Measurements from ENCODE around the gene MCC.
A peak's percentile ranks its signal among the peaks of the same experiment; 100 is the strongest.
"Not testable (repeated sequence)": the region's sequence is repeated elsewhere in the genome, so short reads cannot be mapped to it uniquely, and the experiment has no call there.

The MCC gene

GRCh38 chr5:113084402-113085083 lies 403.7 kb downstream of the MCC start:
- DNase-seq: no peak
- Mint-ChIP-seq H3K27me3 (ENCODE audit: low read depth, poor library complexity) (no peaks in the 10 kb centered on the region), H3K4me3 (no peak overlapping the region), H3K9me3 (peaks cover 7% of the 10 kb centered on the region), H3K36me3 (ENCODE audit: low read depth) (peaks cover 39% of the 10 kb centered on the region), H3K4me1 (peaks cover 56% of the 10 kb centered on the region), H3K27ac (no peak overlapping the region)
- no peak for TF ChIP-seq CTCF (IDR thresholded peaks at IDR 0.05)

GRCh38 chr5:113083481-113083880 lies 404.8 kb downstream of the MCC start:
- H3K27ac Mint-ChIP-seq: no peak overlapping the region
- H3K27me3 Mint-ChIP-seq (ENCODE audit: low read depth, poor library complexity): no peaks in the 10 kb centered on the region

DNA sequence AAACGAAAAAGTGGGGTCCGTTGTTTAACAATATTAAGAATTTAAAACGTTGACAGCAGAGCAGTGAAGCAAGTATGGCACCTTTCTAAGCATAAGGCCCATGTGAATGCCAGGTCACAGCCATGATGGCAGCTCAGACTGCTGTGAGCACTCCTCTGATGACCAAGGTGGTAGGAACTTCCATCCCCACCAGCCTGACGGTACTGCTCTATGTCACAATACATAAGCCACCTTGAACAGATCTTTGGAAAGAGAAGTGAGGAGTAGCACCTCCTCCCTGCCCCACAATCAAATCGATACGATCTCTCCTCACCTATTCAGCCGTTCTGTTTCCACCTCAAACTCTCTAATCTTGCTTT lies 405.7 kb downstream of the MCC start:
- TF ChIP-seq CTCF (IDR thresholded peaks at IDR 0.05): no peak
- H3K9me3 Mint-ChIP-seq: peaks cover 25% of the 10 kb centered on the region
- H3K4me1 Mint-ChIP-seq: peaks cover 45% of the 10 kb centered on the region
- H3K36me3 Mint-ChIP-seq (ENCODE audit: low read depth): peaks cover 59% of the 10 kb centered on the region
- H3K27me3 Mint-ChIP-seq (ENCODE audit: low read depth, poor library complexity): no peaks in the 10 kb centered on the region
- DNase-seq: no peak
- H3K4me3 Mint-ChIP-seq: no peak overlapping the region
- H3K27ac Mint-ChIP-seq: no peak overlapping the region

More at GRCh38 chr5:113083481-113083880, 404.8 kb downstream of the MCC start:
- DNase-seq: no peak
- peaks cover 17% of the 10 kb centered on the region for H3K9me3 Mint-ChIP-seq
- peaks cover 50% of the 10 kb centered on the region for H3K36me3 Mint-ChIP-seq (ENCODE audit: low read depth)
- TF ChIP-seq CTCF (IDR thresholded peaks at IDR 0.05): no peak
- H3K4me3 Mint-ChIP-seq: no peak overlapping the region
- peaks cover 54% of the 10 kb centered on the region for H3K4me1 Mint-ChIP-seq

GRCh38 chr5:113081881-113082546 lies 406.2 kb downstream of the MCC start:
- peaks cover 64% of the 10 kb centered on the region for H3K36me3 Mint-ChIP-seq (ENCODE audit: low read depth)
- H3K27me3 Mint-ChIP-seq (ENCODE audit: low read depth, poor library complexity): no peaks in the 10 kb centered on the region
- no peak for DNase-seq
- H3K4me1 Mint-ChIP-seq: peaks cover 45% of the 10 kb centered on the region
- peaks cover 31% of the 10 kb centered on the region for H3K9me3 Mint-ChIP-seq
- TF ChIP-seq CTCF (IDR thresholded peaks at IDR 0.05): no peak
- H3K27ac Mint-ChIP-seq: peak overlapping the region; percentile 68
- no peak overlapping the region for H3K4me3 Mint-ChIP-seq

DNA sequence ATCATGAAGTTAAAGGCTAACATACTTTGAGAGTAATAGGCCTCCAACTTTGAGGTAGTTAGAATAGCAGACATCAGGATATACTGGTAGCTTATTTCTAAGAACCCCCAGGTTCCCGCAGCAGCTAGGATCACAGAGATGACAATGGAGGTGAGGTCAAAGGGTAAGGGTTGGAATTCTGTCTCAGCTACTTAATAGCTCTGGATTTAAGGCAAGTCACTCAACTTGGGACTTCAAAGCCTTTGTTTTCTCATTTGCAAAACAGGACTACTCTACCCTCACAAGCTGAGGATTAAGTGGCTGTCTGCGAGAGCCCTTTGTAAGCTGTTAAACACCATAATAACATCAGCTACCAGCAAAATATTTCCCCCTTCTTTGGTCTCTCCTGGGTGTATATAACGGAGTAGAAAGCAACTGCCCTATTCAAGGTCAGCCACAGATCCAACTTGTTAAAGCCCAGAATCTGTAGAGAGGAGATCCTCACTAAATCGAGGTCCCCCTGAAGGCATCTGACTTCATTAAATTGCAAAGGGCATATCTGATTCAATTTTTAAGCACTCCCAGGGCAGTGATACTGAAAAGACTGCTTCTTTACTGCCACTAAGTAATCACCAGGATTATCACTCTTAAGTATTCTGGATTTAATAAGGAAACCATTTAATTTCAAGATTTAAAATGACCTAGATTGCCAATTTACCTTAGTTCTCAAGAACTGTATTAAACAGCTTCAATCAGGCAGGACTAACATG lies 407.0 kb downstream of the MCC start:
- Mint-ChIP-seq H3K27ac (peak overlapping the region; percentile 64), H3K9me3 (peaks cover 38% of the 10 kb centered on the region), H3K27me3 (ENCODE audit: low read depth, poor library complexity) (no peaks in the 10 kb centered on the region), H3K36me3 (ENCODE audit: low read depth) (peaks cover 72% of the 10 kb centered on the region), H3K4me1 (peaks cover 44% of the 10 kb centered on the region), H3K4me3 (no peak overlapping the region)
- DNase-seq: no peak
- TF ChIP-seq CTCF (IDR thresholded peaks at IDR 0.05): no peak

- not testable (repeated sequence) for H3K27me3 Mint-ChIP-seq (ENCODE audit: low read depth, poor library complexity); H3K4me3 Mint-ChIP-seq; H3K27ac Mint-ChIP-seq; DNase-seq
- peaks cover 55% of the 10 kb centered on the region for H3K9me3 Mint-ChIP-seq
- peaks cover 86% of the 10 kb centered on the region for H3K36me3 Mint-ChIP-seq (ENCODE audit: low read depth)
- H3K4me1 Mint-ChIP-seq: peaks cover 23% of the 10 kb centered on the region
Measured at GRCh38 chr5:113076649-113077048, 411.6 kb downstream of the MCC start.
